ENCODE measurements around the gene DNAJB1.

DNA sequence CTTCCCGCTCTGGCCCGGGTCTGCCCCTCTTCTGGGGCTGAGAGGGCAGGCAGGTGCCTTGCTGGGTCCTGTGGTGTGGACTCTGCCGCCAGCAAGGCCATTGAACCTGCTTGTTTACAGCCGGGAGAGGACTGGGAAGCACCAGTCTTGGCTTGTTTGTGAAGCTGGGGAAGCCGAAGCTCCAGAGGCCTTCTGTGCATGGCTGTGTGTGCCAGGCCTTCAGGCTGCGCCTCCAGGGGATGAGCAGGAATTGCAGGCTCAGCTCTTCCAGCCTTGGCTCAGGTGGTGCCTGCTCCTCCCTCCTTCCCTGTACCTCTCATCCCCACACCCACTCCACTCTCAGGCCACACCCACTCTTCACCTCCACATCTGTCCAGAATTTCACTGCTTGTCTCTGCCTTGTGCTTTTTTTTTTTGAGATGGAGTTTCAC, 36.2 kb upstream of the DNAJB1 start:
- TF ChIP-seq, protein P1, sequence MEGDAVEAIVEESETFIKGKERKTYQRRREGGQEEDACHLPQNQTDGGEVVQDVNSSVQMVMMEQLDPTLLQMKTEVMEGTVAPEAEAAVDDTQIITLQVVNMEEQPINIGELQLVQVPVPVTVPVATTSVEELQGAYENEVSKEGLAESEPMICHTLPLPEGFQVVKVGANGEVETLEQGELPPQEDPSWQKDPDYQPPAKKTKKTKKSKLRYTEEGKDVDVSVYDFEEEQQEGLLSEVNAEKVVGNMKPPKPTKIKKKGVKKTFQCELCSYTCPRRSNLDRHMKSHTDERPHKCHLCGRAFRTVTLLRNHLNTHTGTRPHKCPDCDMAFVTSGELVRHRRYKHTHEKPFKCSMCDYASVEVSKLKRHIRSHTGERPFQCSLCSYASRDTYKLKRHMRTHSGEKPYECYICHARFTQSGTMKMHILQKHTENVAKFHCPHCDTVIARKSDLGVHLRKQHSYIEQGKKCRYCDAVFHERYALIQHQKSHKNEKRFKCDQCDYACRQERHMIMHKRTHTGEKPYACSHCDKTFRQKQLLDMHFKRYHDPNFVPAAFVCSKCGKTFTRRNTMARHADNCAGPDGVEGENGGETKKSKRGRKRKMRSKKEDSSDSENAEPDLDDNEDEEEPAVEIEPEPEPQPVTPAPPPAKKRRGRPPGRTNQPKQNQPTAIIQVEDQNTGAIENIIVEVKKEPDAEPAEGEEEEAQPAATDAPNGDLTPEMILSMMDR (optimal IDR thresholded peaks at IDR 0.05 in 1 of 3, IDR thresholded peaks at IDR 0.05 in 1 of 3, conservative IDR thresholded peaks at IDR 0.05 in 1 of 3; ENCODE audit: extremely low read depth in 1 of 3, insufficient read depth in 2 of 3, low read length in 3 of 3), result peak; percentile 8 to 34 (median 29)
- no peak for TF ChIP-seq EZH2 (IDR thresholded peaks at IDR 0.05; ENCODE audit: low read length)

Measured in keratinocyte (primary cell).